IPS DF 19.7 (cell line): ENCODE measurements around the gene HDAC4.
"Not testable (repeated sequence)": the region's sequence is repeated elsewhere in the genome, so short reads cannot be mapped to it uniquely, and the experiment has no call there.

Experiments used
- DNase-seq: peaks from one replicate; pipeline ENCODE4 v3.0.0-alpha.2; 2013; ENCODE audit warnings: low read depth, low spot score

HDAC4 gene

DNA sequence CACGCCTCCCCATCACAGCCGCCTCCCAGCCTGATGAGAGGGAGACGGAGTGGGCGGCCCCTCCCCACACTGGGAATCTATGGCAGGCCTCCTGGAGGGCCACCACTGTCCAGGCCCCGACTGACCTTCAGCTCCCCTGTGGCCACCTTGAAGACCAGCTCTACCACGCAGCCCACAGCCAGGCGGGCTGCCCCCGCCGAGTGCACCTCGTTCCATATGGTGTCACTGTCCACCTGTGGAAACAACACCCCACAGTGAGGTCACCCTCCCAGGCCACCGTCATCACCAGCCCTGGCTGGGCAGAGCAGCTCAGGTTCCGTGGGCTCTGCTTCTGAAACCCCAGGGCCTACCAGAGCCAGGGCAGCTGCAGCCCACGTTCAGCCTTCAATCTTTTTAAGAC is 310.9 kb downstream of the HDAC4 start:
- no peak for DNase-seq

DNA sequence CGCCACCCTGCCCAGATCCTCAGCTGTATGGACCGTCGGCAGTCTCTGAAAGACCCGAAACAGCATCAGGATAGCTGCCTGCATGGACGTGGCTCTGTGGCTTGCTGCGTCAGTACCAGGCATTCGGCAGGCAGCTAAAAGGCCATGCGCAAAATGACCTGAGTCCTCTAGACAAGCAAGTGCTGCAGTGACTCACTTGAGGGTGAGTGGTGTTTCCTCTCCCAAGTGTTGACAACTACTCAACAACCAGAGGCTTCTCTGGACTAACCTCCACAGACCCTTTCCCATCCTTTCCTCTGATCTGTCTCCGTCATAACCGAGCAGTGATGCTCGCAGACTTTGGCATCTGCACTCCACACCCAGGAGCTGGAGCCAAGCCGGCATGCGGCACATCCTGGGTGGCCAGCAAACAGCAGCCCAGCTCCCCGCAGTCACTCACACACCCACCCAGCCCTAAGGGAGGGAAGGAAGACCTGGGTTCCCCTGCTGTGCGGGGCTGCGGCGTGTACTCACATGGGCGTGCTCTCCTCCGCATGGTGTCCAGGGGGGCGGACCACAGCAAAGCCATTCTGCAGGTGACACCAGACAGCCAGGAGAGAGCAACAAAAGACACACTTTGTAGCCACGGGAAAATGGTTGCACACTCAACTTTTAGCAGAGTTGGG is 313.6 kb downstream of the HDAC4 start:
- no peak for DNase-seq

DNA sequence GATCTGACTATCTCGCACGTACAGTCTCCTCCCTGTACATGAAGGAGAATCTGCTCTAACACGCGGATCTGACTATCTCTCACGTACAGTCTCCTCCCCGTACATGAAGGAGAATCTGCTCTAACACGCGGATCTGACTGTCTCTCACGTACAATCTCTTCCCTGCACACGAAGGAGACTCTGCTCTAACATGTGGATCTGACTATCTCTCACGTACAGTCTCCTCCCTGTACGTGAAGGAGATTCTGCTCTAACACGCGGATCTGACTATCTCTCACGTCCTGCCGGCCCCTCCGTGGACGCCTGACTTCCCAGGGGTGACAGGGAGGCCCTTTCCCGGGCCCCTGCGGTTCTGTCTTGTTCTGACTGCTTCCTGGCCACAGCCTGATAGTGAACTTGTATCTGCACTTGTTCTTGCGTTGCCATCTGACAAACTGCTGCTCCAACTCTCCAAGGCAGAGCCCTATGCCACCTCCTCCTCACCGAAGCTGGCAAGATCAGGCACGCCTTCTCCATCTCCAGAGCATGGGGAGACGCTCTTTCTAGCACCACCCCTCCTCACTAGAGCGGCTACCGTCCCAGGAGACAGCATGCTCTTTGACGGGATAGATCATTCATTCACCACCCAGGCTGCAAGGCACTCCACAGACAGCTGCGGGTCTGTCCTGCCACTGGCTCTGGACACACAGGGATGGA is 314.3 kb downstream of the HDAC4 start:
- no peak for DNase-seq

DNA sequence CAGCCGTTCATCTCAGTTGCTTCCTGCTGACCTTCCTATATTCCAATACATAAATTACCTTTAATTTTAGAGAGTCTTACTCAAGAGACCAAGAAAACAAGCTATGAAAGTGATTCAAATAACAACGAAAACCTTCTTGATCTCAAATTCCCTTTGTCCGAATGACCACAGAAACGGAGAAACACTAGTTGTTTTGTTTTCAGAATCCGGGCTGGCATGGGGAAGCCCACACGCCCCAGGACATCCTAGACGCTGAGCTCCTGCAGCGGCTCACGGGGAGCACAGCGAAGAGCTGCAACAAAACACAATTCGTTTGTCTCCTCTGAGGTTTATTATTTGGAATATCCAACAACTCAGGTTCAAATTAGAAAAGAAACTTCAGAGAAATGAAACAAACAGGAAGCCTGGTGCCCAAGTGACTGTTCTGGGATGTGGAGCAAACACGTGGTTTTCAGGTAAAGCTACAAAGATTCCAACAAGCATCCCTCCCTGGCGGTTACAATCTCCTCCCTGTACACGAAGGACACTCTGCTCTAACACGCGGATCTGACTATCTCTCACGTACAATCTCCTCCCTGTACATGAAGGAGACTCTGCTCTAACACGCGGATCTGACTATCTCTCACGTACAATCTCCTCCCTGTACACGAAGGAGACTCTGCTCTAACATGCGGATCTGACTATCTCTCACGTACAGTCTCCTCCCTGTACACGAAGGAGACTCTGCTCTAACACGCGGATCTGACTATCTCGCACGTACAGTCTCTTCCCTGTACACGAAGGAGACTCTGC is 315.4 kb downstream of the HDAC4 start:
- no peak for DNase-seq

DNA sequence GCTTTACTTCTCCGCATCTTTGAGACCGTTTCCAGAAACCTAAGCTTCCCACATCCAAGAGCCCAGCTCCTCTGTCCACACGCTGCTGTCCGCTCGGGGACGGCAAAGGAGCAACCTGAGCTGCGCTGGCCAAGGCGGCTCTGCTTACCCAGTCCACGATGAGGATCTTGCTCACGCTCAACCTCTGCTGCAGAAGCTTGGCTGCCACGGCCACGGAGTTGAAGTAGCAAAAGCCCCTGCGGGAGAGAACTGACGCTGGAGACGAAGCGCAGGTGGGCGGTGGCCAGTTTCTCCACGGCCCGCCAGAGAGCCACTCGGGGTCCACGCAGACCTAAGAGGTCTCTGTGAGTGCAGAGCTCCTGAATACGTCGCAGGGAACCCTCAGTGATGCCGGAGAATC is 316.8 kb downstream of the HDAC4 start:
- DNase-seq, result no peak

GRCh38 chr2:239082425-239082824 is 318.4 kb downstream of the HDAC4 start:
- no peak for DNase-seq

DNA sequence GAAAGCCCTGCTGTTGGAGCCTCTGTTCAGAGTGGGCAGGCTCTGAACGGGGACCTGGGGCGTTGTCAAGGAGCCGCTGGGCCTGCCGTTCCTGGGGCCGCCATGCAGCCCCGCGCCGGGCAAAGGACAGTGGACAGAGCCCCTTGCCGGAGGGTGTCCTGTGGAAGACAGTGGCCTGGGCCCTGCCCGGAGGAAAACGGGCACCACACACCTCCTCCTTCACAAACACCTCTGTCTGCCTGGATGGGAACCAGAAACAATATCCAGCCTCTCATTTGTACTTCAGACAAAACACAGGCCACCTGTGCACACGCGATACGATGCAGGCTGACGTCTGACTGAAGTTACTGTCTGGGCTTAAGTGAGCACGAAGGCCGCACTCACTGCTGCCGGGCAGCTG is 319.2 kb downstream of the HDAC4 start:
- no peak for DNase-seq

- DNase-seq, result no peak
Observed at GRCh38 chr2:239081046-239081445, 319.8 kb downstream of the HDAC4 start.

DNA sequence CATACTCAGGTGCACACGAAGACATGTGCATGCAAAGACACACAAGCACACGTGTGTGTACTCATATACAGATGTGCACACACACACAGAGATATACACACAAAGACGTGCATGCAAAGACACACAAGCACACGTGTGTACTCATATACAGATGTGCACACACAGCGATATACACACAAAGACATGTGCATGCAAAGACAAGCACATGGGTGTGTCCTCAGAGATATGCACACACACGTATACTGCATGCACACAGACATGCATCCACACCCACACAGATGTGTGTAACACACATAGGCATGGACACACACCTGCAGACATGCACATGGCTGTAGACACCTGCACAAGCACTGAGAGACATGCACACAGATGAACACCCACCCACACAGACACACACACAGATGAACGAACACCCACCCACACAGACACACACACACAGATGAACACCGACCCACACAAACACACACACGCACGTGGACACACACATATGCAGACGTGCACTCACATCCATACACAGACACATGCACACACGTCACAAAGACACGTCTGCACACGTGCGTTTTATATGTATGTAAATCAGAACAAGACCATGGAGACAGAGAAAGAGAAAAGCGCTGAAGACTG is 321.0 kb downstream of the HDAC4 start:
- no peak for DNase-seq

DNA sequence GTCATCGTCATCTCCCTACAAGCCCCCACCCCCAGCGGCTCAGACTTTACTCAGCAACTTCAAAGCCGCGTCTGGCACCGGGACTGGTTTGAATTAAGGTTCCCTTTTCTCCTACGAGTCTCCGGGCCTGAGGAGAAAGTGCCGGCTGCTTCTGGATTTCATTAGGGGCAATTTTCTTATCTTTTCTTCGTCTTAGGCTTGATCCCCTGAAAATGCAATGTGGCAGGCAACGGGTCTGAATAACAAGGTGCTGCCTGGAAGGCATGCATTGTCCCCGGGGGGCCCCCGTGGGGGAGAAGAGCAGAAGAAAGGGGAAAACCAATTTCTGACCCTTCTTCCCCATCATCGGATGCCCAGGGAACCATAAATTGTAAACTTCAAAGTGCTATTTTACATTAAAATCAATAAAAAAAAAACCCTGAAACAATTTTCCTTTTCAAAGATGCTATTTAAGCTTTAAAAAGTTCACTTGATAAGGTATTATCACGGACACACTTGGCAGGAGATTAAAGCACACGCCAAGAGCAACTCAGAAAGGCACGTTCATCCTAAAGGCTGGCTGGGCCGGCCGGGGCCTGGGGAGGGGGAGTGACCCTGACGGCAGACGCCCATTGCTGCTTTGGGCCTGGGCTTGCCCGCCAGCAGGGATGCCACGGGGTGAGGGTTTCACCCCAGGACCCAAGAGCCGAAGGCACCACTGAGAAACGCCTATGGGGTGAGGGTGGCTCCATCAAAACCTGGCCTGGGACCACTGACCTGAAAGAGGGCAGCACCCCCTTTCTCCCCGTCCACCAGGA is 322.5 kb downstream of the HDAC4 start:
- DNase-seq, result no peak

GRCh38 chr2:239077260-239077659 is 323.6 kb downstream of the HDAC4 start:
- DNase-seq, result no peak

GRCh38 chr2:239075918-239076758 is 324.7 kb downstream of the HDAC4 start:
- DNase-seq, result no peak

- DNase-seq, result no peak
Observed at GRCh38 chr2:239073745-239074530, 326.9 kb downstream of the HDAC4 start.

DNA sequence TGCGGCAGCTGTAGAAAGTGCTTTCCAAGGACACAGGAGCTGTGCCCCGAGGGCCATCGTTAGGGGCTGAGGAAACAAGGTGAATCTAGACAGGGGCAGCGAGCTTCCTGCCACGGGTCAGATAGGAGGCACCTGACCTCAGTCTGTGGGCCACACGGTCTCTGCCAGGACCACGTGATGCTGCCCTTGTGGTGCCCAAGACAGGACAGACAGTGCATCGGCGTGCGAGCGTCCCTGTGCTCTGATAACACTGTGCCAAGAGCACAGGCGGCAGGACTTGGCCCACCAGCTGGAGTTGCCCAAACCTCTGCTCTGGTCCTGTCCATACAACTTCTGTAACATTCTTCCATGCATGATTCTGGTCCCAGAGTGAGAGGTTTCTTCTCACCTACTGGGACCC is 327.6 kb downstream of the HDAC4 start:
- DNase-seq, result no peak

GRCh38 chr2:239072786-239073185 is 328.0 kb downstream of the HDAC4 start:
- no peak for DNase-seq

GRCh38 chr2:239070466-239070865 is 330.4 kb downstream of the HDAC4 start:
- DNase-seq, result no peak

- not testable (repeated sequence) for DNase-seq
Observed at GRCh38 chr2:239069362-239070333, 331.2 kb downstream of the HDAC4 start.

DNA sequence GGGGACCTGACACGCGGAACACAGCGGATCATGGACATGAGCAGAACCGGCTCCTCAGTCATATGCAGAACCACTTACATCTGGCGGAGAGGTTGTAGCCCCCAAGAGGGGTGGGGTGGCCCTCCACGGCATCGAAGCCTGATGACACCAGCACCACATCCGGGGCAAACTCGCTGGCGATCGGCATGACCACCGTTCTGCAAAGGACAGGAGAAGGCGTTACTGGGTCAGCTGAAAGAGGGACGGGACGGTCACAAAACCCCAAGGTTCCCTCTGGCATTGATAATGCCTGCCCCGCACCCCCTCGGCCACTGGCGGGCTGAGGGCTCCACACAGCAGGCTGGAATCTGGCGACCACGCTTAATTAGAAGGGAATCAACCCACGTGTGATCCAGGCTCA is 332.4 kb downstream of the HDAC4 start:
- no peak for DNase-seq
